Measurements from ENCODE around the gene R3HCC1L.

Gene R3HCC1L

GRCh38 chr10:98292971-98293370 lies 158.5 kb downstream of the R3HCC1L start:
- DNase-seq, result no peak

GRCh38 chr10:98293550-98294269 lies 159.3 kb downstream of the R3HCC1L start:
- DNase-seq, result no peak

GRCh38 chr10:98294270-98294627 lies 159.8 kb downstream of the R3HCC1L start:
- DNase-seq, result no peak
